ENCODE data around the gene BCL11B.

The BCL11B gene

GRCh38 chr14:99313234-99313633 is 41.2 kb upstream of the BCL11B start:
- Histone ChIP-seq H3K27me3 (peaks cover 29% of the 10 kb centered on the region), H3K4me1 (ENCODE audit: control insufficient read depth in 1 of 2, insufficient read depth in 1 of 2, low read depth in 1 of 2, low read length in 1 of 2) (no peaks in the 10 kb centered on the region), H3K36me3 (no peaks in the 10 kb centered on the region), H3K27ac (no peak overlapping the region), H3K9me3 (no peaks in the 10 kb centered on the region), H3K4me3 (ENCODE audit: low read depth in 1 of 2, low read length in 1 of 2) (no peak overlapping the region)
- TF ChIP-seq CTCF (IDR thresholded peaks at IDR 0.05), result no peak

DNA sequence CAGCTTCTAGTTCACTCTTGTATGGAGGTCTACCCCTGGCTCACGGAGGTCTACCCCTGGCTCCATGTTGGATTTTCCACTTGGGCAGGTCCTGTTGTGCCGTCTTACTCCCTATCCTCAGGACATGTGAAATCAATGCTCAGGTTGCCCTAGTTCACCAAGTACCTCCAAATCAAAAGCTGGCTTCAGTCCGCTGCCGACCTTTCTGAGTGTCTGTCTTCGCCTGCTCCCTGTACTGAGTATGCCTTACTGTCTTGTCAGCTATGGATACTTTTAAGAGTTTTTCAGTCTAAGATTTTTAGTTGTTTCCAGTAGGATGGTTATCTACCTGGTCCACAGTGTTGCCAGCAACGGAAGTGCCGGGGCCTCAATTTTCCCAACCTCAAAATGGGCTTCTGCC is 40.1 kb upstream of the BCL11B start:
- H3K9me3 ChIP-seq, result no peaks in the 10 kb centered on the region
- no peak overlapping the region for H3K27ac ChIP-seq
- H3K4me3 ChIP-seq (ENCODE audit: low read depth in 1 of 2, low read length in 1 of 2), result no peak overlapping the region
- no peaks in the 10 kb centered on the region for H3K4me1 ChIP-seq (ENCODE audit: control insufficient read depth in 1 of 2, insufficient read depth in 1 of 2, low read depth in 1 of 2, low read length in 1 of 2)
- no peaks in the 10 kb centered on the region for H3K36me3 ChIP-seq
- TF ChIP-seq CTCF (IDR thresholded peaks at IDR 0.05), result no peak
- H3K27me3 ChIP-seq, result peaks cover 34% of the 10 kb centered on the region

DNA sequence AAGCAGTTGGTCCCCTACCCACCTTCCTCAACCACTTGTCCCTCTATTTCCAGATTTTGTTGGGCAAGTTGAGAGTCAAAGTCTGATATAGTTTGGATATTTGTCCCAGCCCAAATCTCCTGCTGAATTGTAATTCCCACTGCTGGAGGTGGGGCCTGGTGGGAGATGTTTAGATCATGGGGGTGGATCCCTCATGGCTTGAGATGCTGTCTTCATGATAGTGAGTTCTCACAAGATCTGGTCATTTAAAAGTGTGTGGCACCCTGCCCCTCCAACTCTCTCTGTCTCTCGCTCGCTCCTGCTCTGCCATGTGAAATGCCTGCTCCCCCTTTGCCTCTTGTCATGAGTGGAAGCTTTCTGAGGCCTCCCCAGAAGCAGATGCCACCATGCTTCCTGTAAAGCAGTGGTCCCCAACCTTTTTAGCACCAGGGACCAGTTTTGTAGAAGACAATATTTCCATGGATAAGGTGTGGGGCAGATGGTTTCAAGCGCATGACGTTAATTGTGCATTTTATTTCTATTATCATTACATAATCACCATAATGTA is 37.3 kb upstream of the BCL11B start:
- no peaks in the 10 kb centered on the region for H3K9me3 ChIP-seq
- TF ChIP-seq CTCF (IDR thresholded peaks at IDR 0.05), result no peak
- no peaks in the 10 kb centered on the region for H3K36me3 ChIP-seq

GRCh38 chr14:99304208-99304607 is 32.2 kb upstream of the BCL11B start:
- H3K4me3 ChIP-seq (ENCODE audit: low read depth in 1 of 2, low read length in 1 of 2), result no peak overlapping the region
- no peak for TF ChIP-seq CTCF (IDR thresholded peaks at IDR 0.05)
- H3K36me3 ChIP-seq, result no peaks in the 10 kb centered on the region
- no peaks in the 10 kb centered on the region for H3K9me3 ChIP-seq
- H3K27me3 ChIP-seq, result peaks cover 21% of the 10 kb centered on the region
- H3K27ac ChIP-seq, result no peak overlapping the region
- no peaks in the 10 kb centered on the region for H3K4me1 ChIP-seq (ENCODE audit: control insufficient read depth in 1 of 2, insufficient read depth in 1 of 2, low read depth in 1 of 2, low read length in 1 of 2)

More for the DNA sequence above, 37.3 kb upstream of the BCL11B start:
- H3K4me3 ChIP-seq (ENCODE audit: low read depth in 1 of 2, low read length in 1 of 2), result no peak overlapping the region
- H3K27me3 ChIP-seq, result peaks cover 41% of the 10 kb centered on the region
- H3K4me1 ChIP-seq (ENCODE audit: control insufficient read depth in 1 of 2, insufficient read depth in 1 of 2, low read depth in 1 of 2, low read length in 1 of 2), result no peaks in the 10 kb centered on the region
- H3K27ac ChIP-seq, result no peak overlapping the region

GRCh38 chr14:99300190-99300589 is 28.2 kb upstream of the BCL11B start:
- H3K9me3 ChIP-seq, result no peaks in the 10 kb centered on the region
- H3K36me3 ChIP-seq, result no peaks in the 10 kb centered on the region
- H3K27me3 ChIP-seq, result peaks cover 3% of the 10 kb centered on the region
- no peak overlapping the region for H3K27ac ChIP-seq
- H3K4me3 ChIP-seq (ENCODE audit: low read depth in 1 of 2, low read length in 1 of 2), result no peak overlapping the region
- TF ChIP-seq CTCF (IDR thresholded peaks at IDR 0.05), result no peak
- no peaks in the 10 kb centered on the region for H3K4me1 ChIP-seq (ENCODE audit: control insufficient read depth in 1 of 2, insufficient read depth in 1 of 2, low read depth in 1 of 2, low read length in 1 of 2)

GRCh38 chr14:99296517-99296916 is 24.5 kb upstream of the BCL11B start:
- Histone ChIP-seq H3K4me1 (ENCODE audit: control insufficient read depth in 1 of 2, insufficient read depth in 1 of 2, low read depth in 1 of 2, low read length in 1 of 2) (no peaks in the 10 kb centered on the region), H3K36me3 (no peaks in the 10 kb centered on the region), H3K9me3 (no peaks in the 10 kb centered on the region), H3K27ac (no peak overlapping the region), H3K27me3 (no peaks in the 10 kb centered on the region), H3K4me3 (ENCODE audit: low read depth in 1 of 2, low read length in 1 of 2) (no peak overlapping the region)
- no peak for TF ChIP-seq CTCF (IDR thresholded peaks at IDR 0.05)

Measured in neutrophil (primary cell).